ENCODE results near the gene RECQL5. TPM values are rescaled to one million over a fixed set of nuclear protein-coding genes. Genes with fewer than 3 reads are reported as not detected.

Gene RECQL5
- total RNA-seq, 1 experiment from 2014 or later = 71.3 TPM

- no TSS peak for BruUV-seq (replicated peaks)
- peaks cover 11% of the 10 kb centered on the region for H3K4me1 Mint-ChIP-seq (ENCODE audit: low read depth, unreplicated experiment)
- CTCF ChIA-PET = interaction anchor here (0.6 kb wide), 1 partner anchor 15 kb away, joined by 3 read pairs; no protein-coding TSS in a partner anchor
- no peak overlapping the region for H3K4me3 Mint-ChIP-seq (ENCODE audit: low read depth, unreplicated experiment)
- H3K27ac Mint-ChIP-seq (ENCODE audit: unreplicated experiment) = no peak overlapping the region
- intact Hi-C loops (cut with micrococcal nuclease; ENCODE audit: unreplicated experiment) = no loop called here
- H3K9me3 Mint-ChIP-seq (ENCODE audit: low read depth, unreplicated experiment) = no peaks in the 10 kb centered on the region
- DNase-seq = no peak
- no peaks in the 10 kb centered on the region for H3K27me3 Mint-ChIP-seq (ENCODE audit: unreplicated experiment)
- peaks cover 45% of the 10 kb centered on the region for H3K36me3 Mint-ChIP-seq (ENCODE audit: insufficient read depth, unreplicated experiment)
- no peak for TF ChIP-seq CTCF (IDR thresholded peaks at IDR 0.05; ENCODE audit: unreplicated experiment)
These were observed 39.9 kb downstream of the RECQL5 start for GRCh38 chr17:75627094-75627493.

- no peak overlapping the region for H3K27ac Mint-ChIP-seq (ENCODE audit: unreplicated experiment)
These were observed 40.4 kb downstream of the RECQL5 start for GRCh38 chr17:75626496-75627038.

GRCh38 chr17:75625813-75626486, 41.0 kb downstream of the RECQL5 start:
- intact Hi-C loops (cut with micrococcal nuclease; ENCODE audit: unreplicated experiment) = no loop called here
- BruUV-seq (replicated peaks) = no TSS peak
- peaks cover 13% of the 10 kb centered on the region for H3K4me1 Mint-ChIP-seq (ENCODE audit: low read depth, unreplicated experiment)
- peak; percentile 47 for DNase-seq
- H3K4me3 Mint-ChIP-seq (ENCODE audit: low read depth, unreplicated experiment) = no peak overlapping the region
- H3K36me3 Mint-ChIP-seq (ENCODE audit: insufficient read depth, unreplicated experiment) = peaks cover 53% of the 10 kb centered on the region
- H3K9me3 Mint-ChIP-seq (ENCODE audit: low read depth, unreplicated experiment) = no peaks in the 10 kb centered on the region
- CTCF ChIA-PET = interaction anchor here (1.6 kb wide), 1 partner anchor 25 kb away, joined by 3 read pairs; no protein-coding TSS in a partner anchor
- peak; percentile 79 for TF ChIP-seq CTCF (IDR thresholded peaks at IDR 0.05; ENCODE audit: unreplicated experiment)
- no peaks in the 10 kb centered on the region for H3K27me3 Mint-ChIP-seq (ENCODE audit: unreplicated experiment)
- H3K27ac Mint-ChIP-seq (ENCODE audit: unreplicated experiment) = no peak overlapping the region

More at GRCh38 chr17:75626496-75627038, 40.4 kb downstream of the RECQL5 start:
- CTCF ChIA-PET = interaction anchor here (1.6 kb wide), 1 partner anchor 25 kb away, joined by 3 read pairs; no protein-coding TSS in a partner anchor
- intact Hi-C loops (cut with micrococcal nuclease; ENCODE audit: unreplicated experiment) = no loop called here
- Mint-ChIP-seq H3K27me3 (ENCODE audit: unreplicated experiment) (no peaks in the 10 kb centered on the region), H3K4me3 (ENCODE audit: low read depth, unreplicated experiment) (no peak overlapping the region), H3K9me3 (ENCODE audit: low read depth, unreplicated experiment) (no peaks in the 10 kb centered on the region), H3K36me3 (ENCODE audit: insufficient read depth, unreplicated experiment) (peaks cover 51% of the 10 kb centered on the region), H3K4me1 (ENCODE audit: low read depth, unreplicated experiment) (peaks cover 13% of the 10 kb centered on the region)
- TF ChIP-seq CTCF (IDR thresholded peaks at IDR 0.05; ENCODE audit: unreplicated experiment) = no peak
- BruUV-seq (replicated peaks) = no TSS peak
- no peak for DNase-seq

GRCh38 chr17:75624714-75625345, 42.1 kb downstream of the RECQL5 start:
- no peak for TF ChIP-seq CTCF (IDR thresholded peaks at IDR 0.05; ENCODE audit: unreplicated experiment)
- Mint-ChIP-seq H3K4me3 (ENCODE audit: low read depth, unreplicated experiment) (no peak overlapping the region), H3K27ac (ENCODE audit: unreplicated experiment) (no peak overlapping the region), H3K27me3 (ENCODE audit: unreplicated experiment) (no peaks in the 10 kb centered on the region), H3K4me1 (ENCODE audit: low read depth, unreplicated experiment) (peaks cover 13% of the 10 kb centered on the region), H3K9me3 (ENCODE audit: low read depth, unreplicated experiment) (no peaks in the 10 kb centered on the region), H3K36me3 (ENCODE audit: insufficient read depth, unreplicated experiment) (peaks cover 60% of the 10 kb centered on the region)
- intact Hi-C loops (cut with micrococcal nuclease; ENCODE audit: unreplicated experiment) = no loop called here
- CTCF ChIA-PET = interaction anchor here (1.4 to 1.6 kb wide), 3 partner anchors 8 to 29 kb away, joined by 3 to 6 read pairs (median 3); partner anchors contain the start of gene SMIM5
- no TSS peak for BruUV-seq (replicated peaks)
- no peak for DNase-seq
